Pancreas (tissue), 10 donors: ENCODE data around the gene BMAL1. TPM values are rescaled to one million over a fixed set of nuclear protein-coding genes. Genes with fewer than 3 reads are reported as not detected.

Source experiments
- ATAC-seq, 4 donors: fragments of 200-7000 bp; cut with Tn5 transposase; one replicate each; pipeline versions ENCODE4 v1.8.0 to v1.9.1; 2020; ENCODE audit warnings: mild to moderate bottlenecking in 4 of 4, moderate library complexity in 4 of 4
- DNase-seq, 6 donors: peaks; one replicate each; pipeline ENCODE4 v3.0.0-alpha.2; 2020
- FAIRE-seq: peaks from 2 replicates; lab custom pipeline; 2012; peaks lifted over from hg19 to GRCh38; lab: Jason Lieb, UNC
- H3K27ac ChIP-seq, 4 donors: fragments of 200-600 bp; sonication (generic); 1 replicate in 3 of 4; 2 replicates in 1 of 4; pipeline versions ENCODE4 v1.5.0 to v1.8.0; 2020
- H3K27me3 ChIP-seq, 4 donors: fragments of 200-600 bp; one replicate each; pipeline ENCODE4 v1.8.0; 2021
- H3K36me3 ChIP-seq, 3 donors: fragments of 200-600 bp; sonication (generic) in 1 of 3; one replicate each; pipeline versions ENCODE4 v1.5.0 to v1.8.0; 2020 to 2021
- H3K4me1 ChIP-seq, 3 donors: fragments of 200-600 bp; one replicate each; pipeline ENCODE4 v1.8.0; 2021
- H3K4me3 ChIP-seq, 4 donors: fragments of 200-600 bp; sonication (generic) in 2 of 4; one replicate each; pipeline versions ENCODE4 v1.5.0 to v1.8.0; 2020 to 2021
- H3K9me3 ChIP-seq, 4 donors: fragments of 200-600 bp; one replicate each; pipeline ENCODE4 v1.8.0; 2021
- whole genome bisulfite sequencing, 2 donors: extraction: QIAGEN DNeasy Blood & Tissue Kit; methylation state at CpG; one replicate each; pipeline ENCODE4 v1.1.7; 2013; 5-methylcytosine and 5-hydroxymethylcytosine counted together
- intact Hi-C, 3 donors: fragments of 100-400 bp; cut with DNase I; formaldehyde crosslinking; loops; one replicate each; pipeline versions ENCODE4 v1.11.1 to v1.14.2; 2022
- polyA plus RNA-seq, 2 donors: library from polyadenylated mRNA; stranded (reverse); fragments of 200-250 nt; gene quantifications; one replicate each; pipeline ENCODE4 v1.2.3, GENCODE V29; 2013
- total RNA-seq, 6 donors: library from RNA; stranded (reverse); fragmentation: NEBNext Ultra II Directional in 4 of 6; extraction: Animal tissue kit (Norgen Biotek cat#: 25700) in 4 of 6; gene quantifications; one replicate each; pipeline versions ENCODE4 v1.2.1 to v1.2.4, GENCODE V29; 2021 to 2023
- TF ChIP-seq, protein P1 (sequence below), 4 donors: fragments of 200-600 bp; sonication (generic) in 3 of 4; IDR thresholded peaks; one replicate each; pipeline versions ENCODE4 v1.5.0 to v1.8.0; 2021; ENCODE audit warnings: antibody characterized with exemption in 4 of 4
- donor health status: healthy with polysubstance abuse.
- donor health status: DM: no; HTN: no; CAD: no; lungs with moderate emphysema.
- donor health status: DM: no; HTN: no; CAD: no.
- donor health status: control.
- donor health status: control.
- donor health status: Bipolar disorder and iron deficiency.
- donor health status: DM: yes; HTN: yes; CAD: no.
- donor health status: DM: no; HTN: no; CAD: no.
- donor health status: DM: no; HTN: no; CAD: no.
- donor health status: DM: yes; HTN: yes; CAD: no.

Gene BMAL1
- total and polyA plus RNA-seq, 8 donors, result 6.1 to 17.3 (median 12.5) TPM

DNA sequence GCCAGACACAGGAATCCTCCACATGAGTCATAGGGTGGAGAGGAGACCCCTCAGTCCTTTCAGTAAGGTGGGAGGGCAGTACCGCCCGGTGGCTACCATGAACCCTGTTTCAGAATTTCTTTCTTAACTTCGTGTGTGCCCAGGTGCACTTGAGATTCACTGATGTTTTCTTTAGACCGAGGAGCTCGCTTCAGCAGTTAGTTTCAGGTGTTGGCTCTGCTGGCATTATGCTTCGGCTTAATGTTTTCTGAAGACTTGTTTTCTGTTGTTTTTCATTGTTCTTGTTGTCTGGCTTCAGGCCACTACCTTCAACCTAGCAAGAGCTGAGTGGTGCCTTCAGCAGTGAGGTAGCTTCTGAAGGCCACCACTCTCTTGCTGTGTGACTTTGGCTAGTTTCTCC lies 71.5 kb downstream of the BMAL1 start:
- intact Hi-C loops, result no loop called here
- H3K4me3 ChIP-seq, result no peak overlapping the region
- FAIRE-seq (no peak), ATAC-seq (no peak), DNase-seq (no peak)
- H3K4me1 ChIP-seq, result no peaks in the 10 kb centered on the region
- TF ChIP-seq, protein P1, sequence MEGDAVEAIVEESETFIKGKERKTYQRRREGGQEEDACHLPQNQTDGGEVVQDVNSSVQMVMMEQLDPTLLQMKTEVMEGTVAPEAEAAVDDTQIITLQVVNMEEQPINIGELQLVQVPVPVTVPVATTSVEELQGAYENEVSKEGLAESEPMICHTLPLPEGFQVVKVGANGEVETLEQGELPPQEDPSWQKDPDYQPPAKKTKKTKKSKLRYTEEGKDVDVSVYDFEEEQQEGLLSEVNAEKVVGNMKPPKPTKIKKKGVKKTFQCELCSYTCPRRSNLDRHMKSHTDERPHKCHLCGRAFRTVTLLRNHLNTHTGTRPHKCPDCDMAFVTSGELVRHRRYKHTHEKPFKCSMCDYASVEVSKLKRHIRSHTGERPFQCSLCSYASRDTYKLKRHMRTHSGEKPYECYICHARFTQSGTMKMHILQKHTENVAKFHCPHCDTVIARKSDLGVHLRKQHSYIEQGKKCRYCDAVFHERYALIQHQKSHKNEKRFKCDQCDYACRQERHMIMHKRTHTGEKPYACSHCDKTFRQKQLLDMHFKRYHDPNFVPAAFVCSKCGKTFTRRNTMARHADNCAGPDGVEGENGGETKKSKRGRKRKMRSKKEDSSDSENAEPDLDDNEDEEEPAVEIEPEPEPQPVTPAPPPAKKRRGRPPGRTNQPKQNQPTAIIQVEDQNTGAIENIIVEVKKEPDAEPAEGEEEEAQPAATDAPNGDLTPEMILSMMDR (IDR thresholded peaks at IDR 0.05), result no peak
- H3K27me3 ChIP-seq, result no peaks in the 10 kb centered on the region
- no peaks in the 10 kb centered on the region for H3K9me3 ChIP-seq
- no peak overlapping the region for H3K27ac ChIP-seq
- WGBS, 2 donors, result 91 to 98% methylated on average over 6 of the region's 6 CpGs
- H3K36me3 ChIP-seq, result peaks cover 0 to 6% (median 0%) of the 10 kb centered on the region in 3 donors

DNA sequence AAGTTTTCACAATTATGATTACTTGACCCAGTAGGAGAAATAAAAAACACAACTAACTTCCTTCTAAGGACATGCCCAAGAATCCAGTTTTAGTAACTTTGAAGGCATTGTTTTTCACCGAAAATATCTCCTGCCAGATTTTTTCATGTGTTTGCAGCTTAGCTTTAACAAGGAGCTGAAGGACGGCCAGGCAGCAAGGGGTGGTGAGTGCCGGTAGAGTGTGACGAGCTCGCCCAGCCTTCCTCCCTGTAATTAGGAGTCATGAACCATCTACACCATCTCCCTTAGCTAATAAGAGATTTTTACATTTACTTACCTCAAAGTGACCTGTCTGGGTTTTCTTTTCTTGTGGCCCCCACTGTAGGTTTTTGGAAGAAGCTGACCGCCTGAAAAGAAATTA lies 72.0 kb downstream of the BMAL1 start:
- ATAC-seq, result no peak
- TF ChIP-seq, protein P1 (IDR thresholded peaks at IDR 0.05), result no peak
- no peak for FAIRE-seq
- no peak for DNase-seq
- H3K27ac ChIP-seq, result no peak overlapping the region
- intact Hi-C loops, result no loop called here
- H3K27me3 ChIP-seq, result no peaks in the 10 kb centered on the region
- peaks cover 0 to 9% (median 0%) of the 10 kb centered on the region in 3 donors for H3K36me3 ChIP-seq
- H3K9me3 ChIP-seq, result no peaks in the 10 kb centered on the region
- no peak overlapping the region for H3K4me3 ChIP-seq
- WGBS, 2 donors, result 88 to 94% methylated on average over 6 of the region's 6 CpGs
- no peaks in the 10 kb centered on the region for H3K4me1 ChIP-seq

DNA sequence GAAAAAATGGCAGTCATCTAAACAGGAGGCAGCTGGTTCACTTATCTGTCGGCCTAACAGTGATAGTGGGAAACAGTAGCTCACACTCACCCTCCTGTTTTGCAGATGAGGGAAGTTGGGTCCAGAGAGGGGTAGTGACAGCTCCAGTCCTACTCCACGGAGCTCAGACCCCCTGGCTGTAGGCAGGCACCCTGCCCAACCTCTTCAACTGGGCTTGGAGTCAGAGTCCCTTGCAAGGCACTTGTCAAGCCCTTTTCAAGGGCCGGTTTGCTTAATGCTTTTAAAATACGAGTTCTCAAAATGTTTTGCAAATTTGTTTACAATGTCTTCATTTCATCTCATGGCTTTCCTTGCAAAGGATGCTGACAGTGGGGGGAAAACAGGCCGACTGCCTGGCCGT lies 75.1 kb downstream of the BMAL1 start:
- TF ChIP-seq, protein P1 (IDR thresholded peaks at IDR 0.05), result no peak
- WGBS, 2 donors, result 78 to 85% methylated on average over 6 of the region's 6 CpGs
- Histone ChIP-seq H3K4me1 (no peaks in the 10 kb centered on the region), H3K27me3 (no peaks in the 10 kb centered on the region), H3K4me3 (no peak overlapping the region), H3K36me3 (peaks cover 0 to 33% (median 0%) of the 10 kb centered on the region in 3 donors), H3K9me3 (no peaks in the 10 kb centered on the region), H3K27ac (no peak overlapping the region)
- FAIRE-seq (no peak), ATAC-seq (no peak), DNase-seq (no peak)
- intact Hi-C loops, result no loop called here

DNA sequence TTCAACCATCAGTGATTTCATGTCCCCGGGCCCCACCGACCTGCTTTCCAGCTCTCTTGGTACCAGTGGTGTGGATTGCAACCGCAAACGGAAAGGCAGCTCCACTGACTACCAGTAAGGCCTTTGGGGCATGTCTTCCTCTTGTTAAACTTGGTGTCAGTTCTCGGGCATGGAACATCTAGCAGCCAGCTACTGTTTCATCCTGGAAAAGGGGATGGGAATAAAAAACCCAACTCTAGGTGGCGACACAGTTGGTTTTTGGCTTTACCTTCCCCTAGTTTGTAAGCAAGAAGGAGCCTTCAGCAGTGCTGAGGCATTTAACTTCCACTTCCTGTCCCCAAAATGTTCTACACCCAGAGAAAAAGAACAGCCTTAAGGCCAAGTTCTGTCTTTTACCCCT lies 76.7 kb downstream of the BMAL1 start:
- FAIRE-seq (no peak), ATAC-seq (no peak), DNase-seq (no peak)
- Histone ChIP-seq H3K27ac (no peak overlapping the region), H3K4me1 (no peaks in the 10 kb centered on the region), H3K27me3 (no peaks in the 10 kb centered on the region), H3K36me3 (peaks cover 0 to 37% (median 4%) of the 10 kb centered on the region in 3 donors), H3K9me3 (no peaks in the 10 kb centered on the region), H3K4me3 (no peak overlapping the region)
- TF ChIP-seq, protein P1 (IDR thresholded peaks at IDR 0.05), result no peak
- intact Hi-C loops, result no loop called here
- WGBS, 2 donors, result 82 to 83% methylated on average over 6 of the region's 6 CpGs

DNA sequence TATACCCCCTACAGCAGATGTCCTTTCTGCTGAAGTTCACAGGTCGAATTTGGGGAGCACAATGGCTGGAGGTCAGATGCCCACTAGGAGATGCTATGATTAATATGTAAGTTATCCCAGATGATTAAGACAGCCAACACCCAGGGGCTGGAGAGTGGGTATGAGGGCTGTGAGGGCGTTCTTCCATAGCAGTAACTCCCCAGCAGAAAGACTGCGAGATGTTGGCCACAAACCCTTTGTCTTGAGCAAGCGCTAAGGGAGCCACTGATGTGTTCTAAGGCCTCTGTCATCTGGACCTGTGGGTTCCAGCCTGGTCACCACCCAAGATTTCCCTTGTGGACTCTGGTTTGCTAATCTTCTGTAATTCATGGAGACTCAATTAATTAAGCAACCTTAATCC lies 77.6 kb downstream of the BMAL1 start:
- 87 to 89% methylated on average over 4 of the region's 4 CpGs for WGBS, 2 donors
- FAIRE-seq (no peak), ATAC-seq (no peak), DNase-seq (no peak)
- Histone ChIP-seq H3K4me3 (no peak overlapping the region), H3K36me3 (peaks cover 0 to 39% (median 4%) of the 10 kb centered on the region in 3 donors), H3K27ac (no peak overlapping the region), H3K9me3 (no peaks in the 10 kb centered on the region), H3K4me1 (no peaks in the 10 kb centered on the region), H3K27me3 (no peaks in the 10 kb centered on the region)
- TF ChIP-seq, protein P1 (IDR thresholded peaks at IDR 0.05), result no peak
- intact Hi-C loops, result no loop called here
